ENCODE measurements around the gene C22orf23. TPM values are rescaled to one million over a fixed set of nuclear protein-coding genes. Genes with fewer than 3 reads are reported as not detected.

C22orf23 gene
- total and polyA plus RNA-seq, 2 experiments from 2014 or later, result 0.80 to 2.5 TPM

GRCh38 chr22:37985050-37985585 is 31.7 kb upstream of the C22orf23 start:
- no peak overlapping the region for H3K4me3 ChIP-seq
- H3K4me1 ChIP-seq (ENCODE audit: low read depth), result no peaks in the 10 kb centered on the region
- no peak for TF ChIP-seq CTCF (IDR thresholded peaks at IDR 0.05; ENCODE audit: low read depth, low read length)
- no peak for DNase-seq (ENCODE audit: low read depth in 1 of 2, low spot score in 1 of 2)
- peaks cover 33% of the 10 kb centered on the region for H3K27me3 ChIP-seq
- H3K9me3 ChIP-seq (ENCODE audit: low read depth), result no peaks in the 10 kb centered on the region
- no peak overlapping the region for H3K27ac ChIP-seq
- no peaks in the 10 kb centered on the region for H3K36me3 ChIP-seq

DNA sequence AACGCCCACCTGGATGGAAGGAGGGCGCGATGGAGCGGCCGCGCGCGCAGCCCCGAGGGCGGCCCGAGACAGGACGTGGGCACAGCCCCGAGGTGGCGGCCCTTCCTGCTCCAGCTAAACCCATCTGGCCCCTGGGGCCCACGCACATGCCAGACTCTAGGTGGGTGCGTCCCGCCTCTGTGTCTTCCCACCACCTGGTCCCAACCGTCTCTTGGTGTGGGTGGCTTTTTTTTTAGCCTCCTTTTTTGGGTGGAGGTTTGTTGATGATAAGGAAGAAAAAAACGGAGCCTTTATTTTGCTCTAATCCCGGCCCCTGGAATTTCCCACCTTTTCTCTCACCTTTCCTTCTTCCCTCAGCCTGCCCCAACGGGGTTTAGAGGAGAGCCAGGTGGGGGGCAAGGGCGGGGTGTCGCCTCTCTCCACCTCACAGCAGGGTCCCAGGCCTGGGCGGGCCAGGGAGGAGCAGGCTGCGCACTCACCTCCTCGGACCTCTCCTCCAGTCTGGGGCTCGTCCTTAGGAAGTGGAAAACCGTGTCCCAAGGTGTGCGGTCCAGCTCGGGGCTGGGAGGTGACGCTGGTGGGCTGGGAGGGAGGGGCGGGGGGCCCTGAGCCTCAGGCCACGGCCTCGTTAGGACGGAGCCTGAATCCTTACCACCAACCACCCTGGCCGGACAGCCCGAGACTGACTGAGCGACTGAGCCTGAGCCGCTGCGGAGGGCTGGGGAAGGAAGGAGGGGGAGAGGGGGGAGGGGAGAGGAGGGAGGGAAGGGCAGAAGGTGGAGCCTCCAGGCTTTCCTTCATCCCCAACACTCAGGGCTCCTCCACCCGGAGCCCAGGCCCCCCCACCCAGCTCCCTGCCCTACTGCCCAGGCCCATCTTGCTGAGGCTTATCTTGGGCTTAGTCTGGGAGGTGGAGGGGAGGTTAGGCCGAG is 30.7 kb upstream of the C22orf23 start, which contains the start of gene SOX10:
Gene SOX10, minus strand, starts transcription at position 696 of the 932 bp plus-strand sequence. CDS start 771 bp downstream, outside the sequence.
- DNase-seq (ENCODE audit: low read depth in 1 of 2, low spot score in 1 of 2), result no peak
- H3K4me1 ChIP-seq (ENCODE audit: low read depth), result no peaks in the 10 kb centered on the region
- H3K4me3 ChIP-seq, result no peak within 1 kb of the TSS
- no peak within 1 kb of the TSS for H3K27ac ChIP-seq
- no peak for TF ChIP-seq CTCF (IDR thresholded peaks at IDR 0.05; ENCODE audit: low read depth, low read length)
- H3K27me3 ChIP-seq, result peaks cover 33% of the 10 kb centered on the region
- no peaks in the 10 kb centered on the region for H3K36me3 ChIP-seq
- no peaks in the 10 kb centered on the region for H3K9me3 ChIP-seq (ENCODE audit: low read depth)

DNA sequence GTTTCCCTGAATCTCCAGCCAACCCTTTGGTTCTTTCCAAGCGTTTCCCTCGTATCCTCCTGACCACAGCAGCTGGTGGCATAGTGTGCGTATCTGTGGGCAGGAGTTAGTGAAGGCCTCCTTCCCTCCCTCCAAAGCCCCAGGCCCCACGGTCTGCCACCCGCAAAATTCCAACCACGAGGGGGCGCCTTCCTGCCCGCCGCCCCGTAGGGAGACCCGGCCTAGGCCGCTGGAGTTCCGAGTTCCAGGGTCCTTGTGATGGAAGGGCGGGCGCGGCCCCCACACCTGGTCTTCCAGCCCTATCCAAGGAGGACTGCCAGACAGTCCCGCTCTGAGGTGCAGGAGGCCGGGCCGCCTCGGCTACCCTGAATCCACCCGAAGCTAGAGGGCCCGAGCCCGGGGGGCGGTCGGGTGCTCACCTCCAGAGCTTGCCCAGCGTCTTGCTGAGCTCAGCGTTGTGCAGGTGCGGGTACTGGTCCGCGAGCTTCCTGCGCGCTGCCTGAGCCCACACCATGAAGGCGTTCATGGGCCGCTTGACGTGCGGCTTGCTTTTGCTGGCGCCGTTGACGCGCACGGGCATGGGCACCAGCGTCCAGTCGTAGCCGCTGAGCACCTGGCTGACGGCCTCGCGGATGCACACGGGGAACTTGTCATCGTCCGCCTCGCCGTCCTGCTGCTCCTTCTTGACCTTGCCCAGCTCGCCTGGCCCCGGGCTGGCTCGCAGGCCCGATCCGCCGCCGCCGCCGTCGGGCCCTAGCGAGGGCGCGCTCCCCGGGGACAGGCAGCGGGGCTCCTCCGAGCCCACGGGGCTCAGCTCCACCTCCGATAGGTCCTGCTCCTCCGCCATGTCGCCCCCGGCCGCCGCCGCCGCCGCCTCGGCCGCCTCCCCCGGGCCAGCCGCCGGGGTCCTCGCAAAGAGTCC is 29.8 kb upstream of the C22orf23 start:
- TF ChIP-seq CTCF (IDR thresholded peaks at IDR 0.05; ENCODE audit: low read depth, low read length), result peak; percentile 36
- H3K4me1 ChIP-seq (ENCODE audit: low read depth), result no peaks in the 10 kb centered on the region
- H3K27me3 ChIP-seq, result peaks cover 33% of the 10 kb centered on the region
- DNase-seq (ENCODE audit: low read depth in 1 of 2, low spot score in 1 of 2), result no peak
- H3K9me3 ChIP-seq (ENCODE audit: low read depth), result no peaks in the 10 kb centered on the region
- H3K36me3 ChIP-seq, result no peaks in the 10 kb centered on the region
- no peak overlapping the region for H3K27ac ChIP-seq
- H3K4me3 ChIP-seq, result no peak overlapping the region

- TF ChIP-seq CTCF (IDR thresholded peaks at IDR 0.05; ENCODE audit: low read depth, low read length), result no peak
- peaks cover 33% of the 10 kb centered on the region for H3K27me3 ChIP-seq
- no peak overlapping the region for H3K4me3 ChIP-seq
- no peak for DNase-seq (ENCODE audit: low read depth in 1 of 2, low spot score in 1 of 2)
- H3K4me1 ChIP-seq (ENCODE audit: low read depth), result no peaks in the 10 kb centered on the region
- H3K9me3 ChIP-seq (ENCODE audit: low read depth), result no peaks in the 10 kb centered on the region
- H3K36me3 ChIP-seq, result no peaks in the 10 kb centered on the region
- no peak overlapping the region for H3K27ac ChIP-seq
Observed at GRCh38 chr22:37982151-37982785, 28.9 kb upstream of the C22orf23 start.

Data from cardiac muscle cell (in vitro differentiated cells and primary cell).